LNCAP (cell line): ENCODE data around the gene LRRC42.

Experiments
- TF ChIP-seq, protein P1 (sequence below): fragments of 450-650 bp; IDR thresholded peaks from 2 replicates; pipeline ENCODE4 v1.5.1; 2017; ENCODE audit warnings: mild to moderate bottlenecking

Gene LRRC42

DNA sequence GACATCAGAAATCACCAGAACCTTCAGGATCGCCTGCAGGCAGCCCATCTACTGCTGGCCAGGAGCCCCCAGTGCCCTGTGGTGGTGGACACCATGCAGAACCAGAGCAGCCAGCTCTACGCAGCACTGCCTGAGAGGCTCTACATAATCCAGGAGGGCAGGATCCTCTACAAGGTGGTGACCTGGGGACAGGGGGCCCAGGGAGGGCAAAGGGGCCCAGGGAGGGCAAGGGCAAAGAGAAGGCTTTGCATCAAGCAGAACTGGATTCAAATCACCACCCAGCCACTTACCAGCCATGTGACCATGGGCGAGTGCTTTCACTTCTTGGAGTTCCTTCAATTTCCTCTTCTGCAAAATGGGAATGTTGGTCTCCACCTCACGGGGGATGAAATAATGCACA lies 40.0 kb upstream of the LRRC42 start:
- TF ChIP-seq, protein P1, sequence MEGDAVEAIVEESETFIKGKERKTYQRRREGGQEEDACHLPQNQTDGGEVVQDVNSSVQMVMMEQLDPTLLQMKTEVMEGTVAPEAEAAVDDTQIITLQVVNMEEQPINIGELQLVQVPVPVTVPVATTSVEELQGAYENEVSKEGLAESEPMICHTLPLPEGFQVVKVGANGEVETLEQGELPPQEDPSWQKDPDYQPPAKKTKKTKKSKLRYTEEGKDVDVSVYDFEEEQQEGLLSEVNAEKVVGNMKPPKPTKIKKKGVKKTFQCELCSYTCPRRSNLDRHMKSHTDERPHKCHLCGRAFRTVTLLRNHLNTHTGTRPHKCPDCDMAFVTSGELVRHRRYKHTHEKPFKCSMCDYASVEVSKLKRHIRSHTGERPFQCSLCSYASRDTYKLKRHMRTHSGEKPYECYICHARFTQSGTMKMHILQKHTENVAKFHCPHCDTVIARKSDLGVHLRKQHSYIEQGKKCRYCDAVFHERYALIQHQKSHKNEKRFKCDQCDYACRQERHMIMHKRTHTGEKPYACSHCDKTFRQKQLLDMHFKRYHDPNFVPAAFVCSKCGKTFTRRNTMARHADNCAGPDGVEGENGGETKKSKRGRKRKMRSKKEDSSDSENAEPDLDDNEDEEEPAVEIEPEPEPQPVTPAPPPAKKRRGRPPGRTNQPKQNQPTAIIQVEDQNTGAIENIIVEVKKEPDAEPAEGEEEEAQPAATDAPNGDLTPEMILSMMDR: no peak

DNA sequence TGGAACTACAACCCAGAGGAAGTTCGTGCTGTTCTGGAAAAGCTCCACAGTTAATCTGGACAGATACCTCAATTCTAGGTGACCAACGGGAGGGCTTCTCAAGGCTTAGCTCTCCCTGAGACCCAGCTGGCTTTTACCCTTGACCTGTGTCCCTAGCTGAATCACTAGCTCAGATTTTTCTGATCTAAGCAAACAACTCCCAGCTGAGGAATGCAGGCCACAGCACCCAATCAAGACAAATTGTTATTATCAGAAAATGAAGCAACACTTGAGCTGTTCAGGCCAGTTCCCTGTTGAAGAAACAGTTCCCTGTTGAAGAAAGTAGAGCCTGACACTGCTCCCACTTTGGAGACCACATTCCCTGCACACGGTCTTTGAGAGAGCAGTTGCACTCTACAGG lies 36.2 kb upstream of the LRRC42 start:
- TF ChIP-seq, protein P1: no peak

DNA sequence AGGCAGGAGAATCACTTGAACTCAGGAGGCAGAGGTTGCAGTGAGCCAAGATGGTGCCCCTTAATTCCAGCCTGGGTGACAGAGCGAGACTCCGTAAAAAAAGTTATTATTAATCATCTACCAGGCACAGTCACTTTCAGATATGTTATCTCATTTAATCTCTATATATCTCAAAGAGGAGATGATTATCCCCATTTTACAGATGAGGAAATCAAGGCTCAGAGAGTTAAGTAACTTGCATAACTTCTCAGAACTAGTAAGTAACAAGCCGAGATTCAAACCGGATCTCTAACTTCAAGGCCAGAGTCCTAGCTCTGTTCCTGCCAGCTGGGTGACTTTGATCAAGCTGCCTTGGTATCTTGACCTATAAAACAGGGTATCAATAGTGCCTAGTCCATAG lies 34.7 kb upstream of the LRRC42 start:
- TF ChIP-seq, protein P1: no peak

DNA sequence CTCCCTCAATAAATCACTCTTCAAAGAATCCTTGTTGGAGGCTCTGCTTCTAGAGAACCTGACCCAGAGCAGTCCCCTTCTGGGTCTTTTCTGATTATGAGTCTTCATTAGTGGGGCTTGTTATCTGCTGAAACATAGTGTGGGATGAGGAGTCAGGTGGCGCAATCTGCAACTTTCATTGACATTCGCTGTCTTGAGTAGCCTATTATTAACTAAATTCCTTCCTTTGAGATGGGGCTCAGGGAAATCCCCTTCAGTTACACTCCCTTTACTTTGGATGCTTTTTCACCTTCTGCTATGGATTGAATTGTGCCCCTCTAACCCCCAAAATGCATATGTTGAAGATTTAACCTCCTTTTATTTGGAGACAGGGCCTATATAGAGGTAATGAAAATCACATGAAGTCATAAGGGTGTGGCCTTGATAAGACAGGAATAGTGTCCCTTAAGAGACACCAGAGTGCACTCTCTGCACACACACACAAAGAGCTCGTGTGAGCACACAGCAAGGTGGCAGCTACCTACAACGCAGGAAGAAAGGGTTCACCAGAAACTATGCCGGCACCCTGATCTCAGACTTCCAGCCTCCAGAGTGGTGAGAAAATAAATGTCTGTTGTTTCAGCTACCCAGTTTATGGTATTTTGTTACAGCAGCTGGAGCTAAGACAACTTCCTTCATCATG lies 32.7 kb upstream of the LRRC42 start:
- TF ChIP-seq, protein P1: no peak

DNA sequence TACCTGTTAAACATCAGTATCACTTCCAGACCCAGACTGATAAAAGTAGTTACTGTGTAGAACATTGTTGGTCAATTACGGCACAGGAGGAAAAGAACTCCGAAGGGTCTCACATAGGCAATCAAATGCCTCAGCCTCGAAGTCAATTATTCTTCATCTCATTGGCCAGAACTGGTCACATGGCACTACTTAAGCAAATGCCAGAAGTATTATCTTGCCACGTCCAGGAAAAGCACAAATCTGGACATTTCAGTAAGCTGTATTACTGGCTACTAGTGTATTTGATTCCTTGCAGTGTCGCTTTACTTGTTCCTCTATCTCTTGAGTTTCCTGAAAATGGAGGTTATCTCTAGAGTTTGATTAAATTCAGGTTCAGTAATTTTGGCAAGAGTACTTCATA lies 27.8 kb upstream of the LRRC42 start:
- TF ChIP-seq, protein P1: no peak

DNA sequence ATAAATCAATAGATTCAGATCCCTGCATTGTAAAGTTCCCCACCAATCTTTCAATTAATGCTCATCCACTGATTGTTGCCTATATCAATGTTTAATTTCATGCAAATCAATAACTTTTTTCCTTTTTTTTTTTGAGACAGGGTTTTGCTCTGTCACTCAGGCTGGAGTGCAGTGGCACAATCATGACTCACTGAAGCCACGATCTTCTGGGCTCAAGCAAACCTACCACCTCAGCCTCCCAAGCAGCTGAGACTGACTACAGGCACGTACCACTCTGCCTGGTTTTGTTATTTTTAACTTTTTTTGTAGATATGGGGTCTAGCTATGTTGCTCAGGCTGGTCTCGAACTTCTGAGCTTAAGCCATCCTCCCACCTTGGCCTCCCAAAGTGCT lies 26.5 kb upstream of the LRRC42 start:
- TF ChIP-seq, protein P1: no peak

DNA sequence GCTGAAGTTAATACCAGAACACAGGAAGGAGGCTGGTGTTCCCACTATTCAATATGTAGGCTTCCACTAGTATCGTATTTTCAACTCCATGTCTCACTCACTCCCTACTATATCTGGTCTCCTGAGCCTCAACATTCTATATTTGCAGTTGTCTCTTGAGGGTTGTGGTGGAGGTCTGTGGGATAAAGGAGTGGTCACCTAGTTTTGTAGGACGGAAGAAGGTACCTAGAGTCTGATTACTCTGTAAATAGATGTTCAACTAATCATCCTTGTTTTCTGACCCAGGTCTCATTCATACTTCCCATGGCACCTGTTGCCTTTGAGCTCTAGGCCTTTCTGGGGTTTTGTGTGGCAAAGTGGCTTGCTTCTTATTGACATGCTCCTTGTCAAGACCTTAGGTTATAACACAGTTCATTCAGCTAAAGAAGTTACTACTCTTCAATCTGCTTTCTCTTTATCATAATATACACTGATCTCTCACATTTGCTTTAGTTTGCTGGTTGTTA lies 18.7 kb upstream of the LRRC42 start:
- TF ChIP-seq, protein P1: no peak
